K562 (cell line): Measurements from ENCODE around the gene GDF15. TPM values are rescaled to one million over a fixed set of nuclear protein-coding genes. Genes with fewer than 3 reads are reported as not detected.

ENCODE experiments used
- FOXA3 ChIP-seq, 2 experiments: fragments of 450-650 bp in 1 of 2; sonication (generic) in 1 of 2; formaldehyde crosslinking; IDR thresholded peaks in 1 of 2; conservative IDR thresholded peaks in 1 of 2; 2 replicates each; pipeline versions ENCODE4 v1.4.0 to v1.8.0; 2020 to 2022; ENCODE audit warnings: mild to moderate bottlenecking in 2 of 2, missing genetic modification reagents in 1 of 2
- ILK ChIP-seq: fragments of 450-650 bp; IDR thresholded peaks from 2 replicates; pipeline ENCODE4 v1.6.1; 2016; ENCODE audit warnings: missing genetic modification characterization, low read depth, mild to moderate bottlenecking, missing compliant biosample characterization, moderate library complexity, borderline replicate concordance
- KLF6 ChIP-seq: fragments of 250-450 bp; sonication (Bioruptor Pico); IDR thresholded peaks from 2 replicates; pipeline ENCODE4 v1.4.0; 2020; ENCODE audit warnings: mild to moderate bottlenecking, moderate library complexity, borderline replicate concordance
- MCM7 ChIP-seq, 2 experiments: fragments of 450-650 bp; IDR thresholded peaks; 2 replicates each; pipeline ENCODE4 v1.6.1; 2016 to 2018
- NFXL1 ChIP-seq: fragments of 450-650 bp; formaldehyde crosslinking; IDR thresholded peaks from 2 replicates; pipeline ENCODE4 v1.4.0; 2021; ENCODE audit warnings: mild to moderate bottlenecking
- SPI1 ChIP-seq: IDR thresholded peaks from 2 replicates; pipeline ENCODE4 v1.6.1; 2011; ENCODE audit warnings: low read depth, low read length, control low read depth, borderline replicate concordance
- SUPT5H ChIP-seq: fragments of 450-650 bp; IDR thresholded peaks from 2 replicates; pipeline ENCODE4 v1.6.1; 2016
- TAF15 ChIP-seq: fragments of 200-400 bp; formaldehyde crosslinking; IDR thresholded peaks from 2 replicates; pipeline ENCODE4 v1.6.1; 2017; ENCODE audit warnings: mild to moderate bottlenecking, low read depth, low read length, moderate library complexity
- ZNF263 ChIP-seq: sonication (generic); formaldehyde crosslinking; IDR thresholded peaks from 2 replicates; pipeline ENCODE4 v1.8.0; 2022; ENCODE audit warnings: mild to moderate bottlenecking, missing genetic modification reagents, borderline replicate concordance
- ZNF277 ChIP-seq: fragments of 250-450 bp; sonication (Bioruptor Pico); IDR thresholded peaks from 2 replicates; pipeline ENCODE4 v1.8.0; 2022; ENCODE audit warnings: inconsistent platforms, mild to moderate bottlenecking, moderate library complexity, borderline replicate concordance
- ZNF77 ChIP-seq: fragments of 250-450 bp; sonication (Bioruptor Pico); IDR thresholded peaks from 2 replicates; pipeline ENCODE4 v1.5.0; 2020
- polyA plus RNA-seq, 8 experiments: library from polyadenylated mRNA; depleted of rRNA in 4 of 8; stranded (reverse) in 5 of 8; unstranded in 3 of 8; fragments of >200 nt; fragmentation: Nextera tagmentation in 2 of 8; fragmentation: Illumina TruSeq in 1 of 8; extraction: Ambion mirVana in 2 of 8; extraction: Trizol in 1 of 8; gene quantifications; 2 replicates each; pipeline versions ENCODE4 v1.2.1 to v1.2.3, GENCODE V29; 2011 to 2014; ENCODE audit warnings: inconsistent platforms in 1 of 8, missing spikeins in 1 of 8
- total RNA-seq, 7 experiments: library from RNA; depleted of rRNA in 6 of 7; stranded (reverse); fragments of >200 nt in 6 of 7; fragmentation: Illumina TruSeq in 2 of 7; extraction: Trizol in 2 of 7; gene quantifications; 2 replicates each; pipeline versions ENCODE4 v1.2.1 to v1.2.3, GENCODE V29; 2011 to 2021; ENCODE audit warnings: low replicate concordance in 1 of 7
- TF ChIP-seq, protein P1 (sequence below): sonication (generic); formaldehyde crosslinking; IDR thresholded peaks from 2 replicates; pipeline ENCODE4 v1.8.0; 2022; ENCODE audit warnings: missing genetic modification reagents, mild to moderate bottlenecking, moderate library complexity, borderline replicate concordance
- TF ChIP-seq, protein P2 (sequence below): fragments of 250-450 bp; sonication (Bioruptor Pico); IDR thresholded peaks from 2 replicates; pipeline ENCODE4 v1.8.0; 2021; ENCODE audit warnings: moderate library complexity, mild to moderate bottlenecking, inconsistent platforms
- TF ChIP-seq, protein P3 (sequence below): conservative IDR thresholded peaks from 2 replicates; pipeline ENCODE4 v1.6.1; 2011; ENCODE audit warnings: low read depth, mild to moderate bottlenecking, low read length; ENCODE audit not compliant: control insufficient read depth

Gene GDF15
- total and polyA plus RNA-seq, 9 of the 15 experiments (the other 6 are each of a cell fraction or from before 2014, with no cell fraction given) = 2.3 to 82.4 (median 12.5) TPM

GRCh38 chr19:18435842-18436670 lies 50.1 kb downstream of the GDF15 start (continued):
- TF ChIP-seq NFXL1 (CRISPR knock-in tag) (no peak), SPI1 (peak; percentile 37; the same call in 1 of the 2 replicates), MCM7 (IDR thresholded peaks at IDR 0.05) (no peak), KLF6 (CRISPR knock-in tag) (no peak), ZNF277 (CRISPR knock-in tag) (no peak), SUPT5H (0 out of 2 replicates have a peak, but pooled peaks have one; percentile 33), TAF15 (0 out of 2 replicates have a peak, but pooled peaks have one; percentile 24), FOXA3 (CRISPR knock-in tag; conservative IDR thresholded peaks at IDR 0.05 in 1 of 2, IDR thresholded peaks at IDR 0.05 in 1 of 2) (peak in 1 of 2 experiments; percentile 48; a peak in 1 of 4 replicates), ZNF77 (CRISPR knock-in tag) (no peak), ILK (tag) (no peak), ZNF263 (CRISPR knock-in tag) (0 out of 2 replicates have a peak, but pooled peaks have one; percentile 9)
- TF ChIP-seq, protein P1, sequence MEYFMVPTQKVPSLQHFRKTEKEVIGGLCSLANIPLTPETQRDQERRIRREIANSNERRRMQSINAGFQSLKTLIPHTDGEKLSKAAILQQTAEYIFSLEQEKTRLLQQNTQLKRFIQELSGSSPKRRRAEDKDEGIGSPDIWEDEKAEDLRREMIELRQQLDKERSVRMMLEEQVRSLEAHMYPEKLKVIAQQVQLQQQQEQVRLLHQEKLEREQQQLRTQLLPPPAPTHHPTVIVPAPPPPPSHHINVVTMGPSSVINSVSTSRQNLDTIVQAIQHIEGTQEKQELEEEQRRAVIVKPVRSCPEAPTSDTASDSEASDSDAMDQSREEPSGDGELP (CRISPR knock-in tag) = 0 out of 2 replicates have a peak, but pooled peaks have one; percentile 5
- TF ChIP-seq, protein P2, sequence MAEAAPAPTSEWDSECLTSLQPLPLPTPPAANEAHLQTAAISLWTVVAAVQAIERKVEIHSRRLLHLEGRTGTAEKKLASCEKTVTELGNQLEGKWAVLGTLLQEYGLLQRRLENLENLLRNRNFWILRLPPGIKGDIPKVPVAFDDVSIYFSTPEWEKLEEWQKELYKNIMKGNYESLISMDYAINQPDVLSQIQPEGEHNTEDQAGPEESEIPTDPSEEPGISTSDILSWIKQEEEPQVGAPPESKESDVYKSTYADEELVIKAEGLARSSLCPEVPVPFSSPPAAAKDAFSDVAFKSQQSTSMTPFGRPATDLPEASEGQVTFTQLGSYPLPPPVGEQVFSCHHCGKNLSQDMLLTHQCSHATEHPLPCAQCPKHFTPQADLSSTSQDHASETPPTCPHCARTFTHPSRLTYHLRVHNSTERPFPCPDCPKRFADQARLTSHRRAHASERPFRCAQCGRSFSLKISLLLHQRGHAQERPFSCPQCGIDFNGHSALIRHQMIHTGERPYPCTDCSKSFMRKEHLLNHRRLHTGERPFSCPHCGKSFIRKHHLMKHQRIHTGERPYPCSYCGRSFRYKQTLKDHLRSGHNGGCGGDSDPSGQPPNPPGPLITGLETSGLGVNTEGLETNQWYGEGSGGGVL (CRISPR knock-in tag) = no peak
- TF ChIP-seq, protein P3, sequence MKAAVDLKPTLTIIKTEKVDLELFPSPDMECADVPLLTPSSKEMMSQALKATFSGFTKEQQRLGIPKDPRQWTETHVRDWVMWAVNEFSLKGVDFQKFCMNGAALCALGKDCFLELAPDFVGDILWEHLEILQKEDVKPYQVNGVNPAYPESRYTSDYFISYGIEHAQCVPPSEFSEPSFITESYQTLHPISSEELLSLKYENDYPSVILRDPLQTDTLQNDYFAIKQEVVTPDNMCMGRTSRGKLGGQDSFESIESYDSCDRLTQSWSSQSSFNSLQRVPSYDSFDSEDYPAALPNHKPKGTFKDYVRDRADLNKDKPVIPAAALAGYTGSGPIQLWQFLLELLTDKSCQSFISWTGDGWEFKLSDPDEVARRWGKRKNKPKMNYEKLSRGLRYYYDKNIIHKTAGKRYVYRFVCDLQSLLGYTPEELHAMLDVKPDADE = 0 out of 2 replicates have a peak, but pooled peaks have one; percentile 11
- TF ChIP-seq, all 486 proteins: peak for 12
